CD4-positive, alpha-beta T cell treated with Interferon gamma for 1 hour (primary cell): ENCODE results near the gene TTC24.

Experiments used
- DNase-seq: peaks from one replicate; pipeline ENCODE4 v3.0.0-alpha.2; 2020

Gene TTC24

DNA sequence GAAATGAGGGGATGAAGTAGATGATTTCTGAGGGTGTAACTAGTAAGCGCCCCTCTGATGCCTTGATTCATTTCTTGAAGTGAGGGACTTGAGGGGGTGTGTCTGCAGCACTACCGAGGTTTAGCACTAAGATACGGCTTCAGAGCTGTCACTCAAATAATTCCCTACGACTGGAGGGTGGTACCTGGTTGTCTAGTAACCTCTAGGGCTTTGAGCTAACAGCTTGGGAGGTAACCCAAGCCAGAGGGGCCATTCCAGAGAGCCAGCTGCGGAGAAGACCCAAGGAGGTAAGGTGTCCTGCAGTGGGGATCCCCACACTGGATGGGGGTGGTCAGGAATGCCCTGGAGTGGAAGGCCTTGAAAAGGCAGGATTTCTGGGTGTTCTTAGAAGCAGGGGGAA, at the start of gene TTC24:
Gene TTC24 (plus strand): TSS at position 252 of the 400 bp plus-strand sequence. CDS start 1,642 bp downstream, outside the sequence.
- no peak for DNase-seq

- no peak for DNase-seq
These were observed 49.5 kb upstream of the TTC24 start for GRCh38 chr1:156530006-156530405.

GRCh38 chr1:156532374-156532773, 47.1 kb upstream of the TTC24 start:
- no peak for DNase-seq

- no peak for DNase-seq
These were observed 45.8 kb upstream of the TTC24 start for GRCh38 chr1:156533568-156534220.

GRCh38 chr1:156534424-156535060, 45.0 kb upstream of the TTC24 start:
- no peak for DNase-seq

GRCh38 chr1:156537027-156537426, 42.5 kb upstream of the TTC24 start:
- no peak for DNase-seq

GRCh38 chr1:156538711-156539440, 40.6 kb upstream of the TTC24 start:
- no peak for DNase-seq

- DNase-seq = no peak
These were observed 39.6 kb upstream of the TTC24 start for GRCh38 chr1:156539818-156540355.

DNA sequence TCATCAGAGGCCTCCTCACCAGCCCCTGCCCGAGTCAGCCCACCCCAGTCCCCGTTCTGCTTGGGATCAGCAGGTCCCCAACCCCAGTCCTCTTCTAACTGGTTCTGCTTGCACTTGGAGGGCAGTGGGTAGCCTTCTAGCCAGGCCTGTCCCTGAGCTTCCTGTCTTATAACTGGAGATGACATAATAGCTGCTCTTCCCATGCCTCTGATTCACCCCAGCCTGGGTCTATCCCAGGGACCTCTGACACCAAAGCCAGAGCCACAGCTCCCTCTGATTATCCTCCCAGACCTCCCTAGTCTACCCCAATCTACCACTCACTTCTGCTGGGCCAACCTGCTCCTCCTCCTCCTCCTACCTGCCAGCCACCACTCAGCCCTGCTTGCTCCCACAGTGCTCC, 38.6 kb upstream of the TTC24 start:
- no peak for DNase-seq

GRCh38 chr1:156543066-156543465, 36.5 kb upstream of the TTC24 start:
- no peak for DNase-seq

DNA sequence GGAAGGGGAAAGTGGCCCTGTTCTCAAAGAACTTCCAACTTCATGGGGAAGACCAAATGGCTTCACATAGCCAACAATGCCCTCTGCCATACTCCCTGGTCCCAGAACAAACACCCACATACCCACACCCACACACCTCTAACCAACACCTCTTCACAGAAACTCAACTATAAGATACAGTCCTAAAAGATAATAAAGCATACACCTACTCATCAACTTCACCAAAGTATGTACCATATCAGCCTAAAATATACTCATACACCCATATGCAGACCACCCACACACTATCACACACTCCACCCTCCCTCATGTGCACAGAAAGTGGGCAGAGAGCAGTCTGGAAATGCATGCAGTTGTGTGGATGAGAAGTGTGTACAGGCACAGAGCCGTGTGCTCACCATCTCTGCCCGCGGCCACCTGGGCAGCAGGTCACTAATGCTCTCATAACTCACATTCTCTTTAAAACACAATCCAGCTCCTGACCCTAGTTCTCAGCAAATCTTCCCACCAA, 34.9 kb upstream of the TTC24 start:
- no peak for DNase-seq

DNA sequence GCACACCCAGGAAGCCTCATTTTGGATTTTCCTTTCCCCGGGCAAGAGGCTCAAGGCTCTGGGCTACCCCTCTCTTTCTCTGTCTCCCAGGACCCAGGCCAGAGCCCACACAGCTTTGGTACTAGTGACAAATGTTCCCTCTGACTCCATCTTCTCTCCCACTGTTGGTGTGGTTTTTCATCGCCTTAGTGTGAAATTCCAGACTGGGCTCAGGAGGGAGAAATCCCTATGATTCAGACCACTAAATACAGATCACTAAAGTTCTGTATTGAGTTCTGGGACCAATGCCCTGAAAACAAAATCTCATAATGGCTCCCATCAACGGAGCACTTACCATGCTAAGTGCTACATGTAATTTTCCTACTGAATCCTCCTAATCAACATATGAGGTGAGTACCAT, 33.3 kb upstream of the TTC24 start:
- no peak for DNase-seq

- DNase-seq = no peak
These were observed 32.1 kb upstream of the TTC24 start for GRCh38 chr1:156547434-156547833.

- no peak for DNase-seq
These were observed 31.5 kb upstream of the TTC24 start for GRCh38 chr1:156547982-156548381.

DNA sequence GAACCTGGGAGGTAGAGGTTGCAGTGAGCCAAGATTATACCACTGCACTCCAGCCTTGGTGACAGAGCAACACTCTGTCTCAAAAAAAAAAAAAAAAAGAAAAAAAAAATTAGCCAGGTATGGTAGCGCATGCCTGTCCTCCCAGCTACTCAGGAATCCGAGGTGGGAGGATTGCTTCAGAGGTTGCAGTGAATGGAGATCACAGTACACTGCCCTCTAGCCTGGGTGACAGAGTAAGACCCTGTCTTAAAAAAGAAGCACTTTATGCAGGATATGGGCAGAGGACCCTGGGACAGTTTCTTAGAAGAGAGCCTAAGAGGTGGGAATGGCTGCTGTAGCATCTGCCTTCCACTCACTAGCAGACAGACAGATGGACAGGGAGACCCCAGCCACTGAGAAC, 30.1 kb upstream of the TTC24 start:
- no peak for DNase-seq

DNA sequence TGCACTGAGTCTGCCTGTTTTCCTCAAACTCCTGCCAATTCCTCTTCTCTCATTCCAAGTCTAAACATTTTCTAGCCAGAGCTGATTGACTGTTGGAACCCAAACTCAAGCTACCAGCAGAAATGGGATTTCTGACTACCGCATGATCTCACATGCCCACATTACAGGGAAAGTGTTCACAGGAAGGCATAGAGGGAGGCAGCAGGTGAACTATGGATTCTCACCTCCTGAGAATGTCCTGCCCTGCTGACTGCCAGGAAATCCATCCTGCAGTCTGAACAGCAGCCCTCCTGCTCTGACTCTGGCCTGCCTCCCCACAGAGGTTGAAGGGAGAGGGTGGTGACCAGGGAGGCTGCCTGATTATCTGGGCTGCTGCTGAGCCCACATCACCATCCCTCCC, 29.7 kb upstream of the TTC24 start:
- DNase-seq = no peak

DNA sequence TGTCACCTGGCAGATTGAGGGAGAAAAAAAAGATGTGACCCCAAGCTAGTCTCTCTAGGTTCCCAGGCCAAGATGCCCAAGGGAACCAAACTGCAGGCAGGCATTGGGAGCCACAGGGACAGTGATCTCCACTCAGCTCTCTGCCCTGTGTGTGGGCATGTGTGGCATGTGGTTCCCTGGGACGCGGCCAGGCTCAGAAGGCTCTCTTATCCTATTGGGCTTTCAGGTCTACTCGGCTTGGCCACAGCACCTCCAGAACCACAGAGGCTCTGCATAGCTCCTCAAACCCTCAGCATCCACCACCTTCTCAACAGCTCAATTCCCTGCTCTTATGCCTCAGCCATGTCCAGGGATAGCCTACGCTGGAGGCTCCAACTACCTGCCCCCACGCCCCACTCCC, 29.2 kb upstream of the TTC24 start:
- no peak for DNase-seq

- DNase-seq = no peak
These were observed 28.4 kb upstream of the TTC24 start for GRCh38 chr1:156551066-156551643.

DNA sequence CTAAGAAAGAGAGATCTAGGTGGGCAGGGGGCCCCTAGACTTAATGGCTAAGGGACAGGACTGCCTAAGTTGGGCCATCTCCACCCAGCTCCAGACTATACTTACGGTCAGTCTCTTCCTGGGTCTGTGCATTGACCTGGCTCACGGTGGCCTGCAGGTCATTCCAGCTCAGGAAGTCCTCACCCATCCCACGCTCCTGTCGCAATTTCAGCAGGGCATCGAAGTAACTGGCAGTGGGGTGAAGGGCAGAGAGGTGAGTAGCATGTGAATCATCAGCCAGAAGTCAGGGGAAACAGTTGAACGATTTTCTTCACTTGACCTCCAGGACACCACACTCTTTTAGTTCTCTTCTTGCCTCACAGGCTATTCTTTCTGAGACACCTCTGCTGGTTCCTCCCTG, 27.7 kb upstream of the TTC24 start:
- DNase-seq = peak; percentile 26

- DNase-seq = no peak
These were observed 27.0 kb upstream of the TTC24 start for GRCh38 chr1:156552518-156552917.

GRCh38 chr1:156552937-156553336, 26.6 kb upstream of the TTC24 start:
- peak; percentile 68 for DNase-seq

DNA sequence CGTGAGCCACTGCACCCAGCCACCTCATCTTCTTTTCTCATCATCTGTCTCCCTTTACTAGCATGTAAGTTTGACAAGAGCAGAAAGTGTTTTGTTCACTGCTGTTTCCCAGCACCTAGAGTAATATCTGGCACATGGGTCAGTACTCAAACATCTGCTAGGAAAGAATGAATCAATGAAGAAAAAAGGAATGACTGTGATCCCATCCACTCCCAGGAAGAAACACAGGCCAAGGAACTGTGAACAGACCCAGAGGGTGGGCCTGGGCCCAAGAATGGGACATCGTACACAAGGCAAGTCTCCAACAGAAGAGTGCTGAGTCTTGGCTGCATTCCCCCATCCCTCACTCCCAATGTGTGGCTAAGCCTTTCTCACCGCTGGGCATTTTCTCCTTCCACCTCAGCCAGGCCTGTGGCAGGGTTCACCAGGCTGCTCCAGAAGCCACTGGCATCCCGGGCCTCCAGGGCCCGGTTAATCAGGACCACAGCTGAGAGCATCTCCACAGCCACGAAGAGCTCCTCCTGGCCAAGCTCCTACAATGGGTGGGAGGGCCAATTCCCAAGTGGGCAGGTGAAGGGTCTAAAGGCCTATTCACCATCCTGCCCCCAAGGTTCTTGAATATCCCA, 25.6 kb upstream of the TTC24 start:
- no peak for DNase-seq

- DNase-seq = no peak
These were observed 24.6 kb upstream of the TTC24 start for GRCh38 chr1:156554971-156555370.
